Measurements from ENCODE around the gene LARP4B.

DNA sequence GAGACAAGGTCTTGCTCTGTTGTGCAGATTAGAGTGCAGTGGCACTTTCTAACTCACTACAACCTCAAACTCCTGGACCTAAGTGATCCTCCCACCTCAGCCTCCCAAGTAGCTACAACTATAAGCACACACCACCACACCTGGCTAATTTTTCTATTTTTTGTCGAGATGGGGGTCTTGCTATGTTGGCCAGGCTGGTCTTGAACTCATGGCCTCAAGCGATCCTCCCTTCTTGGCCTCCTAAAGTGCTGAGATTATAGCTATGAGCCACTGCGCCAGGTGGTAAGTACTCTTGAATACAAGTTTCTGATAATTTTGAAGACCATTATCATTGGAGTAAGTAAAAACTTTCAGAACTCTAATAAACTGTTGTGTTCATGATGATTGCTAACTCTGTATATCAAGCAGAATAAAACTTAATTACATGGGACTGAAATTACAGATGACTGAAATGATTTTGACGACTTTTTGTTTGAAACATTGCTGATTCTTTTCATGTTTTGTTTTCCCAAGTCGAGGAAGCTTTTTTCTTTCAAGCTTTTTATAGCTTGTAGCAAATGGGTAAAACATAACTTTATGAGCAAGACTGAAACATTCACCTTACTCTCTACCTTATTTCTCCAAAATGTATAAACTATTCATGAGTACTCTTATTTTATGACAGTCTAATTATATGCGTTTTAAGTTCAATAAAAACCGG is 14.6 kb downstream of the LARP4B start:
- TF ChIP-seq, protein P1, sequence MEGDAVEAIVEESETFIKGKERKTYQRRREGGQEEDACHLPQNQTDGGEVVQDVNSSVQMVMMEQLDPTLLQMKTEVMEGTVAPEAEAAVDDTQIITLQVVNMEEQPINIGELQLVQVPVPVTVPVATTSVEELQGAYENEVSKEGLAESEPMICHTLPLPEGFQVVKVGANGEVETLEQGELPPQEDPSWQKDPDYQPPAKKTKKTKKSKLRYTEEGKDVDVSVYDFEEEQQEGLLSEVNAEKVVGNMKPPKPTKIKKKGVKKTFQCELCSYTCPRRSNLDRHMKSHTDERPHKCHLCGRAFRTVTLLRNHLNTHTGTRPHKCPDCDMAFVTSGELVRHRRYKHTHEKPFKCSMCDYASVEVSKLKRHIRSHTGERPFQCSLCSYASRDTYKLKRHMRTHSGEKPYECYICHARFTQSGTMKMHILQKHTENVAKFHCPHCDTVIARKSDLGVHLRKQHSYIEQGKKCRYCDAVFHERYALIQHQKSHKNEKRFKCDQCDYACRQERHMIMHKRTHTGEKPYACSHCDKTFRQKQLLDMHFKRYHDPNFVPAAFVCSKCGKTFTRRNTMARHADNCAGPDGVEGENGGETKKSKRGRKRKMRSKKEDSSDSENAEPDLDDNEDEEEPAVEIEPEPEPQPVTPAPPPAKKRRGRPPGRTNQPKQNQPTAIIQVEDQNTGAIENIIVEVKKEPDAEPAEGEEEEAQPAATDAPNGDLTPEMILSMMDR (conservative IDR thresholded peaks at IDR 0.05; ENCODE audit: low read length) = no peak
- no peak for TF ChIP-seq EZH2phosphoT487 (IDR thresholded peaks at IDR 0.05; ENCODE audit: borderline replicate concordance, low read depth, low read length)

Measured in OCI-LY7 (cell line).